GM12892 (cell line): ENCODE data around the gene SLC17A9.

Experiments used
- POLR2A ChIP-seq: IDR thresholded peaks from 2 replicates; pipeline ENCODE4 v1.6.1; 2011; ENCODE audit warnings: low read depth, low read length, control low read depth
- POLR2AphosphoS5 ChIP-seq: IDR thresholded peaks from 2 replicates; pipeline ENCODE4 v1.6.1; 2011; ENCODE audit warnings: low read depth, low read length, control low read depth

DNA sequence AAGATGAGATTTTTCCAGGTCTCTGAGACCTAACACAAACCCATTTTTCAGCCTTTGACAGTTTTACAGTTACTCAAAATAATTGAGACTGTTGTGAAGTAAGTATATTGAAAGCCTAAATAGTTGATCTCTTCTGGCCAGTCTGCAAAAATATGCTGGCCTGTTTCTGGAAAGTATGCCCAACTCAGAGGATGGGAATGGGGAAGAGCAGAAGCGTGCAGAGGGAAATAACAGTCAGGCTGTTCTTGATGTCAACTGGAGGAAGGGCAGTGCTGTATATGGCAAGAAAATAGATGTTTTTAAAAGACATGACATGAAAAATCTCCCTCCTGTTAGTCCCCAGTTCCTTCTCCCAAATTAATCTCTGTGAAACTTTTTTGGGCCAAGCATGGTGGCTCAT is 10.7 kb upstream of the SLC17A9 start:
- no peak for TF ChIP-seq POLR2A
- no peak for TF ChIP-seq POLR2AphosphoS5
